Keratinocyte (primary cell): ENCODE measurements around the gene BLTP2. TPM values are rescaled to one million over a fixed set of nuclear protein-coding genes. Genes with fewer than 3 reads are reported as not detected.

Experiments used
- DNase-seq: peaks from one replicate; pipeline ENCODE4 v3.0.0-alpha.2; 2011; ENCODE audit warnings: low read depth, missing footprints, low spot score
- FAIRE-seq: peaks from 2 replicates; lab custom pipeline; 2011; peaks lifted over from hg19 to GRCh38; lab: Jason Lieb, UNC
- H2AFZ ChIP-seq: 2 replicates; pipeline ENCODE4 v1.6.0; 2012; ENCODE audit warnings: low read length, control low read depth, inconsistent platforms; ENCODE audit not compliant: control insufficient read depth
- H3K27ac ChIP-seq: 2 replicates; pipeline ENCODE4 v1.5.1; 2011; ENCODE audit warnings: low read length; ENCODE audit not compliant: control insufficient read depth, insufficient read depth
- H3K27me3 ChIP-seq: 3 replicates; pipeline ENCODE4 v1.6.0; 2011; ENCODE audit warnings: low read length; ENCODE audit not compliant: control insufficient read depth, insufficient read depth; ENCODE audit errors: extremely low read depth
- H3K36me3 ChIP-seq, 2 experiments: 2 replicates in 1 of 2; 3 replicates in 1 of 2; pipeline ENCODE4 v1.5.1; 2011; ENCODE audit warnings: low read length in 2 of 2, mild to moderate bottlenecking in 1 of 2; ENCODE audit not compliant: control insufficient read depth in 2 of 2, insufficient read depth in 2 of 2; ENCODE audit errors: extremely low read depth in 1 of 2
- H3K4me1 ChIP-seq: 3 replicates; pipeline ENCODE4 v1.5.1; 2011; ENCODE audit warnings: low read length; ENCODE audit not compliant: control insufficient read depth, insufficient read depth; ENCODE audit errors: extremely low read depth
- H3K4me2 ChIP-seq: 3 replicates; pipeline ENCODE4 v1.6.0; 2011; ENCODE audit warnings: low read depth, low read length; ENCODE audit not compliant: control insufficient read depth, insufficient read depth; ENCODE audit errors: extremely low read depth
- H3K4me3 ChIP-seq, 3 experiments: fragments of 200-600 bp in 1 of 3; sonication (generic) in 1 of 3; 2 replicates in 2 of 3; 3 replicates in 1 of 3; pipeline ENCODE4 v1.5.1; 2011 to 2016; ENCODE audit warnings: low read length in 3 of 3, mild to moderate bottlenecking in 3 of 3, control low read depth in 2 of 3, inconsistent platforms in 1 of 3, low read depth in 1 of 3, mixed read lengths in 1 of 3, mixed run types in 1 of 3, moderate library complexity in 1 of 3; ENCODE audit not compliant: control insufficient read depth in 2 of 3, insufficient read depth in 2 of 3; ENCODE audit errors: extremely low read depth in 1 of 3
- H3K79me2 ChIP-seq: 2 replicates; pipeline ENCODE4 v1.6.0; 2012; ENCODE audit warnings: low read length; ENCODE audit not compliant: control insufficient read depth, insufficient read depth
- H3K9ac ChIP-seq: 3 replicates; pipeline ENCODE4 v1.6.0; 2011; ENCODE audit warnings: low read length; ENCODE audit not compliant: control insufficient read depth, insufficient read depth; ENCODE audit errors: extremely low read depth
- H3K9me1 ChIP-seq: 3 replicates; pipeline ENCODE4 v1.6.0; 2011; ENCODE audit warnings: low read length; ENCODE audit not compliant: control insufficient read depth, insufficient read depth; ENCODE audit errors: extremely low read depth
- H3K9me3 ChIP-seq: 2 replicates; pipeline ENCODE4 v1.5.1; 2012; ENCODE audit warnings: low read depth, low read length; ENCODE audit not compliant: control insufficient read depth
- H4K20me1 ChIP-seq: 3 replicates; pipeline ENCODE4 v1.6.0; 2011; ENCODE audit warnings: low read length; ENCODE audit not compliant: control insufficient read depth, insufficient read depth; ENCODE audit errors: extremely low read depth
- EZH2 ChIP-seq: IDR thresholded peaks from one replicate; pipeline ENCODE4 v1.6.1; 2012; ENCODE audit warnings: inconsistent platforms, mild to moderate bottlenecking, low read length, moderate library complexity
- dilution Hi-C: fragments of 300-500 bp; cut with MboI; formaldehyde crosslinking; loops from one replicate; pipeline ENCODE4 v1.7.0; 2020; ENCODE audit warnings: low sequenced_read_pairs; ENCODE audit not compliant: extremely low pct_ligation_motif_present
- polyA plus RNA-seq, 5 experiments: library from polyadenylated mRNA; depleted of rRNA in 3 of 5; stranded (reverse) in 3 of 5; stranded (forward) in 1 of 5; unstranded in 1 of 5; fragments of >200 nt; gene quantifications; 1 replicate in 1 of 5; 2 replicates in 3 of 5; 3 replicates in 1 of 5; pipeline versions ENCODE4 v1.2.1 to v1.2.3, GENCODE V29; 2011 to 2012; ENCODE audit warnings: missing spikeins in 2 of 5, low read depth in 1 of 5, low replicate concordance in 1 of 5
- TF ChIP-seq, protein P1 (sequence below), 3 experiments: IDR thresholded peaks in 1 of 3; conservative IDR thresholded peaks in 1 of 3; optimal IDR thresholded peaks in 1 of 3; 2 replicates in 2 of 3; 3 replicates in 1 of 3; pipeline versions ENCODE3 to v1.5.1; 2011; ENCODE audit warnings: low read length in 3 of 3, mild to moderate bottlenecking in 3 of 3, moderate library complexity in 2 of 3, control low read depth in 1 of 3, inconsistent platforms in 1 of 3; ENCODE audit not compliant: insufficient read depth in 2 of 3; ENCODE audit errors: extremely low read depth in 1 of 3

BLTP2 gene
- polyA plus RNA-seq, 1 donor (not counting 4 experiments of a cell fraction or from before 2014, with no cell fraction given) = 98.2 TPM

DNA sequence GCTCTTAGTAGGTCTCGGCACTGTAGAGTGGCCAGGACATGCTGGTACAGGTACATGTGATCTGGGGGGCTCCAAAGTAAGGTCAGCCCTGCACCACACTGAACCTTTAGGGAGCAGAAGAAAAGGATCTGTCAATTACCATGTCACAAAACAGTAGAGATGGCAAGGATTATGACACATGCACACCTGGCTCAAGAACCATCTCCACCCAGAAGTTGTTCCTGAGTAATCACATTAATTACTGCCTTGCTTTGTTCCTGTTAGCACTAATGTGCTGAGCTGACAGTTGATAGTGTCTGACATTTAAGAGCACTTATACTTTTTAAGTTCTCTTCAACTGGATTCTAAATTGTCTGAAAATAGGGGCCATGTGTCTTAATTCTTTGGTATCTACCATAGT, 9.5 kb downstream of the BLTP2 start:
- Histone ChIP-seq H4K20me1 (peaks cover 7% of the 10 kb centered on the region), H2AFZ (no peak overlapping the region), H3K36me3 (peaks cover 62 to 73% of the 10 kb centered on the region in 2 experiments), H3K4me2 (no peak overlapping the region), H3K9me1 (no peaks in the 10 kb centered on the region), H3K27me3 (no peaks in the 10 kb centered on the region), H3K4me1 (no peaks in the 10 kb centered on the region), H3K79me2 (peaks cover 30% of the 10 kb centered on the region), H3K9ac (no peak overlapping the region), H3K4me3 (no peak overlapping the region), H3K27ac (no peak overlapping the region), H3K9me3 (no peaks in the 10 kb centered on the region)
- FAIRE-seq (no peak), DNase-seq (no peak)
- TF ChIP-seq EZH2 = no peak
- dilution Hi-C loops = no loop called here

DNA sequence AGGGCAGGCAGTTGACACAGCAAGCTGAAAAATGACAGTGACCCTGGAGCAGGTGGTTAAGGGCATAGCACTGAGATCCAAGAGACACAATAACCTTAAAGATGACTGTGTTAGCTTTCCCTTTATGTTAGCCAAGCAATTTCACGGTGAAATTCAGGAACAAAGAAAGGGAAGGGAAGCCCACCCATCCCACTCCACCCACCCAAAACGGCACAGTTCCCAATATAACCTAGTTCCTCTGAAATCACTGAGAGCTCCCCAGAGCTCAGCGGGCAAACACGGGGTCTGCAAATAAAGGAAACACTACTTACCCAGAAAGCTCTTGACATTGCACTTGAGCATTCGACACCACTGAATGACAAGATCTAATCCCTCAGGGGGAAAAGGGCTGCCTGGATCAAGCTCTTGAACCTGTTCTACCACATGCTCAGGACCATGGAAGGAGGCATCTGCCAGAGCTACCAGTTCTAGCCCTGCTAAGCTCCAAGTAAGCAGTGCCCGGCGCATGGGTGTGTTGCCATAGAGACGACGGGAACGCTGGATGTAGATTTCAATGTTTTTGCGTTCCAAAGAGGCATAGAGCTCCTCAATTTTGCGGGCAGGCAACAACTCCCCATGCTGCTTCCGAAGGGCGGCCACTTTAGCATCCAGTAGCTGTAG, 10.6 kb downstream of the BLTP2 start:
- no peak overlapping the region for H2AFZ ChIP-seq
- H3K4me1 ChIP-seq = no peaks in the 10 kb centered on the region
- TF ChIP-seq, protein P1, sequence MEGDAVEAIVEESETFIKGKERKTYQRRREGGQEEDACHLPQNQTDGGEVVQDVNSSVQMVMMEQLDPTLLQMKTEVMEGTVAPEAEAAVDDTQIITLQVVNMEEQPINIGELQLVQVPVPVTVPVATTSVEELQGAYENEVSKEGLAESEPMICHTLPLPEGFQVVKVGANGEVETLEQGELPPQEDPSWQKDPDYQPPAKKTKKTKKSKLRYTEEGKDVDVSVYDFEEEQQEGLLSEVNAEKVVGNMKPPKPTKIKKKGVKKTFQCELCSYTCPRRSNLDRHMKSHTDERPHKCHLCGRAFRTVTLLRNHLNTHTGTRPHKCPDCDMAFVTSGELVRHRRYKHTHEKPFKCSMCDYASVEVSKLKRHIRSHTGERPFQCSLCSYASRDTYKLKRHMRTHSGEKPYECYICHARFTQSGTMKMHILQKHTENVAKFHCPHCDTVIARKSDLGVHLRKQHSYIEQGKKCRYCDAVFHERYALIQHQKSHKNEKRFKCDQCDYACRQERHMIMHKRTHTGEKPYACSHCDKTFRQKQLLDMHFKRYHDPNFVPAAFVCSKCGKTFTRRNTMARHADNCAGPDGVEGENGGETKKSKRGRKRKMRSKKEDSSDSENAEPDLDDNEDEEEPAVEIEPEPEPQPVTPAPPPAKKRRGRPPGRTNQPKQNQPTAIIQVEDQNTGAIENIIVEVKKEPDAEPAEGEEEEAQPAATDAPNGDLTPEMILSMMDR (optimal IDR thresholded peaks at IDR 0.05 in 1 of 3, IDR thresholded peaks at IDR 0.05 in 1 of 3, conservative IDR thresholded peaks at IDR 0.05 in 1 of 3; ENCODE audit: extremely low read depth in 1 of 3, insufficient read depth in 2 of 3, low read length in 3 of 3) = no peak
- TF ChIP-seq EZH2 = no peak
- no peak overlapping the region for H3K4me3 ChIP-seq
- no peak overlapping the region for H3K9ac ChIP-seq
- H3K27me3 ChIP-seq = no peaks in the 10 kb centered on the region
- DNase-seq (no peak), FAIRE-seq (no peak)
- no peak overlapping the region for H3K27ac ChIP-seq
- peaks cover 57 to 66% of the 10 kb centered on the region in 2 experiments for H3K36me3 ChIP-seq
- dilution Hi-C loops = no loop called here
- no peaks in the 10 kb centered on the region for H3K9me3 ChIP-seq
- H3K79me2 ChIP-seq = peaks cover 30% of the 10 kb centered on the region
- H3K9me1 ChIP-seq = no peaks in the 10 kb centered on the region
- no peak overlapping the region for H3K4me2 ChIP-seq
- peaks cover 7% of the 10 kb centered on the region for H4K20me1 ChIP-seq

DNA sequence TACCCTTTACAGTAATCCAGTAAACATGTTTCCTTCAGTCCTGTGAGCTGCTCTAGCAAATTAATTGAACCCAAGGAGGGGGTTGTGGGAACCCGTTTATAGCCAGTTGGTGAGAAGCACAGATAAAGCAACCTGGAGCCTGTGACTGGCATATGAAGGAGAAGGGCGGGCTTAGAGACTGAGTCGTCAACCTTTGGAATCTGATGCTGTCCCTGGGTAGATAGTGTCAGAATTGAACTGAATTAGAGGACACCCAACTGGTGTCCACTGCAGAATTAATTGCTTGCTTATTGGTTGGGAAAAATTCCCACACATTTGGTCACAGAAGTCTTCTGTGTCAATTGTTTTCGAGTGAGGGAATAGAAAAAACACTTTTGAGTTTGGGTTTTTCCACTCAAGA, 18.1 kb downstream of the BLTP2 start:
- H3K36me3 ChIP-seq = peaks cover 40 to 50% of the 10 kb centered on the region in 2 experiments
- H3K4me2 ChIP-seq = no peak overlapping the region
- dilution Hi-C loops = no loop called here
- no peak for TF ChIP-seq EZH2
- TF ChIP-seq, protein P1 (optimal IDR thresholded peaks at IDR 0.05 in 1 of 3, IDR thresholded peaks at IDR 0.05 in 1 of 3, conservative IDR thresholded peaks at IDR 0.05 in 1 of 3; ENCODE audit: extremely low read depth in 1 of 3, insufficient read depth in 2 of 3, low read length in 3 of 3) = no peak
- H2AFZ ChIP-seq = no peak overlapping the region
- no peaks in the 10 kb centered on the region for H3K79me2 ChIP-seq
- H3K4me1 ChIP-seq = no peaks in the 10 kb centered on the region
- DNase-seq (no peak), FAIRE-seq (no peak)
- no peak overlapping the region for H3K9ac ChIP-seq
- no peaks in the 10 kb centered on the region for H4K20me1 ChIP-seq
- no peaks in the 10 kb centered on the region for H3K27me3 ChIP-seq
- no peaks in the 10 kb centered on the region for H3K9me3 ChIP-seq
- no peaks in the 10 kb centered on the region for H3K9me1 ChIP-seq
- H3K27ac ChIP-seq = no peak overlapping the region
- H3K4me3 ChIP-seq = no peak overlapping the region
